ENCODE data around the gene PDCL2.
"Not testable (repeated sequence)": the region's sequence is repeated elsewhere in the genome, so short reads cannot be mapped to it uniquely, and the experiment has no call there.

The PDCL2 gene, protein sequence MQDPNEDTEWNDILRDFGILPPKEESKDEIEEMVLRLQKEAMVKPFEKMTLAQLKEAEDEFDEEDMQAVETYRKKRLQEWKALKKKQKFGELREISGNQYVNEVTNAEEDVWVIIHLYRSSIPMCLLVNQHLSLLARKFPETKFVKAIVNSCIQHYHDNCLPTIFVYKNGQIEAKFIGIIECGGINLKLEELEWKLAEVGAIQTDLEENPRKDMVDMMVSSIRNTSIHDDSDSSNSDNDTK

DNA sequence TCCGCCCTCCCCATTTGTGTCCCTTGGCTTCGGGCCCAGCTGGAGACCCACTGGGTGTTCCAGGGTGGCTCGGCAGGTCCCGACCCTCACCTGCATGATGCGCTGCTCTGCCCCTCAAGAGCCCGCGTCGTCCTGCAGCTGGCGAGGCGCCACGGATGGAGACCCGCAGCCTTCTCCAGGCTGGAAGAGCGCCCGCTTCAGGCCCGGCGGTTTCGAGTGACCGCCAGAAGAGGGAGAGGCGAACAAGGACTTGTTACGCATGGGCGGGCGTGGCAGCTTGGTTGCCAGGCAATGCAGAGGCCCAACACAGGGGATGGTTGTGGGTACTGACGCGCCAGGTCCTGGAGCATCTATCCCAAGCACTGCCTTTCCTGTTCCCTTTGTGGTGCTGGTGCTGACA, at the start of gene PDCL2:
TSS of gene PDCL2 (minus strand) at position 232 of the 400 bp plus-strand sequence. CDS start at position 96, 136 bp downstream.
- no peak for DNase-seq
- in situ Hi-C loops (cut with HindIII; ENCODE audit: low pct_ligation_motif_present, low pct_unique_long_range_greater_than_20kb, low sequenced_read_pairs): no loop called here

DNA sequence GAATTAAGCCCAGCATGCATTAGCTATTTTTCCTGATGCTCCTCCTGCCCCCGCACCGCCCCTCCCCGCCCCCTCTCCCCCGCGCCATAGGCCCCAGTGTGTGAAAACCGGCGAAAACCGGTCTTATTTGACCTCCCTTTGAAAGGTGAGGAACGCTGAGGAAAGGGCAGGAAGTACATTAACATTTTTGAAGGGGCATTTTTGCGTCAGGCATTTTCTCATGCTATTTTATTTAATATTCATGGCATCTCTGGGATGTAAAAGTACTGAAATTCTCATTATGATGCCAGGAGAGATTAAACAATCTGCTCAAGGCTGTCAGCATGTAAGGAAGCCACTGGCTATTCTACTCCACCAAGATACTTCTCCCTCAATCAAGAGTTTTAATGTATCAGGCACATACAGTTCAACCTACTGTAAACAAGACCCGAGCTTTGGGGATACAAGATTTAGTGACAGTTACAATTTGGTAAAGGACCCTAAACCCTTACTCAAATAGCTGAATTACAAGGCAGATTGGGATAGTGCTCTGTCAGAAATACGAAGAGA, 45.3 kb upstream of the PDCL2 start:
- DNase-seq: no peak
- in situ Hi-C loops (cut with HindIII; ENCODE audit: low pct_ligation_motif_present, low pct_unique_long_range_greater_than_20kb, low sequenced_read_pairs): no loop called here

DNA sequence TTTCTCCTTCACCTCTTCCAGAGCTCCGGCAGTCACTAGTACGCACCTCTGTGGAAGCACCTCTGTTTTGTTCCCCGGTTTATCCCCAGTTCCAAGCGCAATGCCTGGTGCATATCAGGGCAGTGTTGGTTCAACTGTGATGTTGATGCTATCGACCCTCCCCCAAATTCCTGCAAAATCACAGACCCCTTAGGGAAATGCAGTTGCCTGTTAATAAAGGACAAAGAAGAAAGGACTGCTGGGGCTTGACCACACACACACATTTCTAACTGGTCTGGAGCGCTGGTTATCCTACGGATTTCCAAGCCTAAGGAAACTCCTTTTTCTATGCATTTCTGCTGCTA, 44.6 kb upstream of the PDCL2 start:
- no peak for DNase-seq
- in situ Hi-C loops (cut with HindIII; ENCODE audit: low pct_ligation_motif_present, low pct_unique_long_range_greater_than_20kb, low sequenced_read_pairs): no loop called here

DNA sequence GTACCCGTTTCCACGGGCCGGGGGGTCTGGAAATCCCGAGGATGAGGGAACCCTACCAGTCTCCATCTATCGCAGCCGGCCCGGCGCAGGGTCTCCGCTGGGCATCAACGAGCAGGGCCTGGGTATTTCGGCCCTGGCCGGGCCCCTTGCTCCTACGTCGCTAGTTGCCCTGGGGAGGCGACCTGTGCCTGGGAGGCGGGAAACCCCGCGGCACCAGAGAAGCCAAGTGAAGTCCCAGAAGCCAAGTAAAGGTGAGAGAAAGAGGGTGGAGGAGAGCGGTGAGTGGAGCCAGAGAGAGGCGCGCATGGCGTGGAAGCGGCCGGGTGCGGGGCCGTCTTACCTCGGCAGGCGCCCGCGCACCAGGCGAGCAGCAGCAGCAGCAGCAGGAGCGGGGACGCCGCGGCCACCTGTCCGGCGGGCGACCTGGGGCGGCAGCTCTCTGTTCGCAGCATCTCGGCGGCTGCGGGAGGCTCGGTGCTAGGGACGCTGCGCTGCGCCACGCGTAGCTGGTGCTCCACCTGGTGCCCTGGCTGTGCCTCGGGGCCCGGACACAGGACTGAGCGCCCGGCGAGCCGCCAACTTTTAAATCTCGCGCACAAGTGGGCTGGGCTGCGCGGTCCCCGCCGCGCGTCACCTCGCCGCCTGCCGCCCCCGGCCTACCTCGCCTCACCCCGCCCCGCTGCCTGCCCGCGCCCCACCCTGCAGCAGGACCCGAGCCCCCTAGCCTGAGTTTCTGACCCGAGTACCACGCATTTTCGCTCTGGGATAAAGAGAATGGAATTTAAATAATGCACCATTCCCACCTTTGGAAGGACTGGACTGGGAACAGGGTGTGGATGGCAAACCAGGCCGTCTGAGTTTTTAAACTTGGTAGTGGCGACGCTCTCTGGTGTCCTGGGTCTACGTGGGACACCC, 44.0 kb upstream of the PDCL2 start, which contains the start of gene NMU:
TSS of gene NMU (minus strand) at position 558 of the 915 bp plus-strand sequence. CDS start at position 452, 106 bp downstream.
- peak; percentile 52 for DNase-seq
- in situ Hi-C loops (cut with HindIII; ENCODE audit: low pct_ligation_motif_present, low pct_unique_long_range_greater_than_20kb, low sequenced_read_pairs): no loop called here

DNA sequence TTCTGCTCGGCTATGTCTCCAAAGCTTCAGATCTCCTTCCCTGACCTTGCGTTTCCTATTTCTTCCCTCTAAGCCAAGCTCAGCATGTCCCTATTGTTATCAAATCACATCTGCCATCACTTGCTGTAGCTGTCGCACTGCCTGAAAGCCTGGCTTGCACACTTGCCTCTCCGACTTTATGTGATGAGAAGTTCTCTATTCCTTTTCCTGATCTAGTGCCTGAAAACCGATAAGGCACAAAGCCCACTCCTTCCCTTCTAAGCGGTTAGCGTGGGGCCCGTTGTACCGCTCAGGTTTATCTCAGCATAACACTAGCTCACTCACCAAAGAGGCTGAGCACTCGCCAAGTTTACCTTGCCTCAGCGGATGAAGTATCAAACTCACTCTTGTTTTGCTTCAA, 43.2 kb upstream of the PDCL2 start:
- in situ Hi-C loops (cut with HindIII; ENCODE audit: low pct_ligation_motif_present, low pct_unique_long_range_greater_than_20kb, low sequenced_read_pairs): no loop called here

DNA sequence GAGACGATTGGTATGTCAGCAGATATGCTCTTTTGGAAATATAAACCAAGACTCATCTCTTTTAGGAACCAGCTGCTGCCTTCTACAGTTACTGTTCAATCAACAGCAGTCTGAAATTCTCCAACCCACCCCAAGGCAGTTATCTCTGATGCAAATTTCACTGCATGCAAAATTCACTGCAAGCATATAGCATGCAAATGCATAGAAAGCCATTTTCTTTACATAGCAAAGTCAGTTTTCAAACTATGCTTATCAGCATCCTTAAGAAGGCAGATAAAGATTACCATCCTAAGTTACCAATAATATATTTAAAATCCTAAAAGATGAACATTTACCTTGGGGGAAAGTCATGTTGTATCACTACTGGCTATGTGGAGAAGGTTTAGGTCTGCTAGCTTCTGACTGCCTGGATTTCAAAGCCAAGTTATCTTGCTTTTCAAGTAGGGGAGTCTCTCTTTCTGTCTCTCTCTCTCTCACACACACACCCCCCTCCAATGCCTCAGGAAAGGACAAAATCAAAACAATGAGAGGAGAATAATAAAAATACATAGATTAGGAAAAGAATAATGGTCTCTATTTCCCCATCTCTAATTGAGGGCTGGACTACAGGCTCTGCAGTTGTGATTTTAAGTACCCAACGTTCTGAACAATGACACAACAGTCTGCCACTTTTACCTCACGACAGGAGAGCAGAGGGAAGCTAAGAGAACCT, 42.5 kb upstream of the PDCL2 start:
- no peak for DNase-seq
- in situ Hi-C loops (cut with HindIII; ENCODE audit: low pct_ligation_motif_present, low pct_unique_long_range_greater_than_20kb, low sequenced_read_pairs): no loop called here

More for the DNA sequence above, 43.2 kb upstream of the PDCL2 start:
- DNase-seq: no peak

DNA sequence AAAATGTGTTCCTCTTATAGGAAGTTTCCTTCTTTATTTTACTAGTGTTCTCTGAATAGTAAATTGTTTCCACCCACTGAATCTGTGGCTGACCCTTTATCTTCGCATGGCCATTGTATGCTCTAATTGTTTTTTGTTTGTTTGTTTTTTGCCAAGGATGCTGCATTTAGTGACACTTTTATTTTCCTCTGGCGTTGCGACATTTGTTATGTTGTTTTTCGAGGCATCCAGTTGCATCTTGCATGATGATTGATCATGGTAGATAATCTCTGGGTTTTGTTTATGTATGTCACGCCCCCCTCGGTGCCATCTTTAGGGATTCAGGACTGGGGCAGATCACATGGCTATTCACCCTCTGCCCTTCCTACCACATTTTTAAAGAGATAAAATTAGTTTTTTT, 41.9 kb upstream of the PDCL2 start:
- in situ Hi-C loops (cut with HindIII; ENCODE audit: low pct_ligation_motif_present, low pct_unique_long_range_greater_than_20kb, low sequenced_read_pairs): no loop called here
- DNase-seq: no peak

DNA sequence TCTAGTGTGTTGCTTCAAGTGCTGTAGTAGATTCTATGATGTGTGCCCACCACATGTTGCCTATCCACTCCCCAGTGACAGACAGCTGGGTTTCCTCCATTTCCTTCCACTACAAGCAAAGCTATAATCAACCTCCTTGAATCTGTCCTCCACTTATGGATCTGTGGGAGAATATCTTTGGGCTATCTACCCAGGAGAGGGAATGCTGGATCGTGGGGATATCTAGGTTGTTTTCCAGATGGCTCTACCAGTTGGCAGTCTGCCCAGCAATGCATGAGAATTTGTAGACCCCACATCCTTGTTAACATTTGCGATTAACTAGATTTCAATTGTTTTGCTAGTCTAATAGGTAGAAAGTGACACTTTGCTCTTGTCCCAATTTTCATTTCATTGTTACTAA, 33.8 kb upstream of the PDCL2 start:
- no peak for DNase-seq
- in situ Hi-C loops (cut with HindIII; ENCODE audit: low pct_ligation_motif_present, low pct_unique_long_range_greater_than_20kb, low sequenced_read_pairs): no loop called here

DNA sequence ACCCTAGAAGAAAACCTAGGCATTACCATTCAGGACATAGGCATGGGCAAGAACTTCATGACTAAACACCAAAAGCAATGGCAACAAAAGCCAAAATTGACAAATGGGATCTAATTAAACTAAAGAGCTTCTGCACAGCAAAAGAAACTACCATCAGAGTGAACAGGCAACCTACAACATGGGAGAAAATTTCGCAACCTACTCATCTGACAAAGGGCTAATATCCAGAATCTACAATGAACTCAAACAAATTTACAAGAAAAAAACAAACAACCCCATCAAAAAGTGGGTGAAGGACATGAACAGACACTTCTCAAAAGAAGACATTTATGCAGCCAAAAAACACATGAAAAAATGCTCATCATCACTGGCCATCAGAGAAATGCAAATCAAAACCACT, 32.0 kb upstream of the PDCL2 start:
- in situ Hi-C loops (cut with HindIII; ENCODE audit: low pct_ligation_motif_present, low pct_unique_long_range_greater_than_20kb, low sequenced_read_pairs); DNase-seq: not testable (repeated sequence)

DNA sequence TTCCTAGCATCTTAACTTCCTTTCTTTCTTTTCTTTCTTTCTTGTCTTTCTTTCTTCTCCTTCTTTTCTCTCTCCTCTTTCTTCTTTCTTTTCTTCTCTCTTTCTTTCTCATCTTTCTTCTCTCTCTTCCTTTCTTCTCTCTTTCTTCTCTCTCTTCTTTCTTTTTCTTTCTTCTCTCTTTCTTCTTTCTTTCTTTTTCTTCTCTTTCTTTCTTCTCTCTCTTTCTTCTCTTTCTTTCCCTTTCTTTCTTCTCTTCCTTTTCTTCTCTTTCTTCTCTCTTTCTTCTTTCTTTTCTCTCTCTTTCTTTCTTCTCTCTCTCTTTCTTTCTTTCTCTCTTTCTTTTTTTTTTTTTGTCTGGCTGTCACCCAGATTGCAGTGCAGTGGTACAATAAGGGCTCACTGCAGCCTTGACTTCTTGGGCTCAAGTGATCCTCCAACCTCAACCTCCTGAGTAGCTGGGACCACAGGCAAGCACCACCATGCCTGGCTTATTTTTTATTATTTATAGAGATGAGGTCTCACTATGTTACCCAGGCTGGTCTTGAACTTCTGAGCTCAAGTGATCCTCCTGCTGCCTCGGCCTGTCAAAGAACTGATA, 26.6 kb upstream of the PDCL2 start:
- in situ Hi-C loops (cut with HindIII; ENCODE audit: low pct_ligation_motif_present, low pct_unique_long_range_greater_than_20kb, low sequenced_read_pairs): no loop called here
- no peak for DNase-seq

DNA sequence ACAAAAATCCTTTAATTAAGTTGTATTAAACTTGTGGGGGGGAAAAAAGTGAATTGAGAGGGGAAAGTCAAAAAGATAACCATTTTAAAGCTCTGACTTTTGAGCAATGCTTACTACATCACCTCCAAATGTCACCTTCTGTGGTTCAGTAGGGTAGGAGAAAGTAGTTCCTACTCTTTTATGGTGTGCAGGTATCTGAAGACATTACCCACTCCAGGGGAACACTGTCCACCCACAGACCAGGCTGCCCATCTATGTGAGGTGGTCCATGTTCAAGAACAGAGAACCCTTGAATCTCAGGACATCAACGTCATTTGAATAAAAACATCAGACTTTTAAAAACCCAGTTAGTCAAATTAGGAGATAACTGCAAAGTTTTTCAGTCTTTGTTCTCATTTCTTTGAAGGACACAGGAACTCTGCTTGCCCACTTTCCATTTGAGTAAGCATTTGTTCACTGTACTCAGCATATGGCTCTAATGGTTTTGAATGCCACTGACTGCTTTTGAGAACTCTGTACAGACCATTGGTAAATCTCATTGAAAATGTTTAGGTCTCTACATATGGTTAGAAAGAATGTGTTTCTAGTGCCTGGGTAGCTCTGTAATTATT, 25.6 kb upstream of the PDCL2 start:
- in situ Hi-C loops (cut with HindIII; ENCODE audit: low pct_ligation_motif_present, low pct_unique_long_range_greater_than_20kb, low sequenced_read_pairs): no loop called here
- DNase-seq: no peak

DNA sequence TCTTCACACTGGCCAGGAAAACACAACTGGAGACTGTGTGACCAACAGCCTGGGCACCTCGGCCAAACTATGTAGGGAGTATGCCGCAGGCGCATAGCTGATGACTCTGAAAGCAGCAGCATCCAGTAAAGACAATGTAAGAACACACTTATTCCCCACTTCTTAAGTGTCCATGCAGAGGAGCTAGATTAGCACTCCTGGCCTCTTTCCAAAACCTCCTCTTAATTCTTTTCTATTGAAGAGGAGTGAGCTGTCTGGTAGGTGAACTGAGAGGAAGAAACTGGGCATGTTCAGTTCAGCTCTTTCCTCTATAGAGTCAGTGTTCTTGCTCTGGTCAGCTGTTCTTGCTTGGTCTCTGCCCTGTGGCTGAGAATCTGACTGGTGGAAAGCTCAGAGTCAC, 23.0 kb upstream of the PDCL2 start:
- no peak for DNase-seq
- in situ Hi-C loops (cut with HindIII; ENCODE audit: low pct_ligation_motif_present, low pct_unique_long_range_greater_than_20kb, low sequenced_read_pairs): no loop called here

DNA sequence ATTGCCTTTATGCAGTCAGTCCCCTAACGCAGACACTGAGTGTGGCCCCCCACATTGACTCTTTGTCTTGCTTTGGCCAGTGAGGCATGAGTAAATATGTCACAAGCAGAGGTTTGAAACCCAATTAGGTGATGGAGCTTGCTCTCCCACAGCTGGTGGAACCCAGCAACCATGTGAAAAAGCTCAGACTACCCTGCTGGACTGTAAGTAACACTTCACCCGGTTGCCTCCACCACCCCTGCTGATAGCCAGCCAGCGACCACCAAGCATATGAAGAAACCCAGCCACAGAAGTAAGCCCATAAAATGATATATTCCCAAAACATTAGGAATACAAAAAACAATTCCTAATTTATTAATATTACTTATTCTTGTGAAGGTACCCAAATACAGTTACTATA, 21.6 kb upstream of the PDCL2 start:
- in situ Hi-C loops (cut with HindIII; ENCODE audit: low pct_ligation_motif_present, low pct_unique_long_range_greater_than_20kb, low sequenced_read_pairs): no loop called here
- DNase-seq: no peak

DNA sequence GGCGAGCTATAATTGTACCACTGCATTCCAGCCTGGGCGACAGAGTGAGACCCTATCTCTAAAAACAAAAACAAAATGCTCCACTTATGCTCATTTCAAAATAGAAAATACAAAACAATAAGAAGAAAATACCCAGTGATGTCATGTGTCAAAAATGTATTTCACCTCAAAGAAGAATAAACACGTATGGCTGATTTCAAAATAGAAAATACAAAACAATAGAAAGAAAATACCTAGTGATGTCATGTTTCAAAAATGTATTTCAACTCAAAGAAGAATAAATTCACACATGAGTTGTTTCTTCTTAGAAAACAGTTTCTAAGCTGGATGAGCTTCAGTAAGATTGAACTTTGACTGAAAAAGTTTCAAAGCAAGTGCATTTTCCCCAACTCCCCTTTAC, 20.3 kb upstream of the PDCL2 start:
- DNase-seq: no peak
- in situ Hi-C loops (cut with HindIII; ENCODE audit: low pct_ligation_motif_present, low pct_unique_long_range_greater_than_20kb, low sequenced_read_pairs): no loop called here

DNA sequence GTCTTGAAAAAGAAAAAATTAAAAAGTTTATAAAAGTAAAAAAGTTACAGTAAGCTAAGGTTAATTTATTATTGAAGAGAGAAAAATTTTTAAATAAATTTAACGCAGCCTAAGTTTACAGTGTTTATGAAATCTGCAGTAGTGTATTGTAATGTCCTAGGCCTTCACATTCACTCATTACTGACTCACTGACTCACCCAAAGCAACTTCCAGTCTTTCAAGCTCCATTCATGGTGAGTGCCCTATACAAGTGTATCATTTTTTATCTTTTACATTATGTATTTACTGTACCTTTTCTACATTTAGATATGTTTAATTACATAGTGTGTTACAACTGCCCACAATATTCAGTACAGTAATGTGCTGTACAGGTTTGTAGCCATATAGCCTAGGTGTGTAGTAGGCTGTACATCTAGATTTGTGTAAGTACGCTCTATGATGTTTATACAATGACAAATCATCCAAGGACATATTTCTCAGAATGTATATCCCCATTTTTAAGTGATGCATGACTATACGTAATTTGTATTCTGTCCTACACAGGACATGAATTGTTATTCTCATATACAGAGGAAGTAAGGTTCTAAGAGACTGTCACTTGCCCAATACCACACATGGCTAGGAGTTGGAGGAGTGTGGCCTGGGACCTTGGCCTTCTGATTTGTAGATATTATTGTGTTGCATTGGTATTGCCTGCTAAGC, 19.5 kb upstream of the PDCL2 start:
- DNase-seq: no peak
- in situ Hi-C loops (cut with HindIII; ENCODE audit: low pct_ligation_motif_present, low pct_unique_long_range_greater_than_20kb, low sequenced_read_pairs): no loop called here

DNA sequence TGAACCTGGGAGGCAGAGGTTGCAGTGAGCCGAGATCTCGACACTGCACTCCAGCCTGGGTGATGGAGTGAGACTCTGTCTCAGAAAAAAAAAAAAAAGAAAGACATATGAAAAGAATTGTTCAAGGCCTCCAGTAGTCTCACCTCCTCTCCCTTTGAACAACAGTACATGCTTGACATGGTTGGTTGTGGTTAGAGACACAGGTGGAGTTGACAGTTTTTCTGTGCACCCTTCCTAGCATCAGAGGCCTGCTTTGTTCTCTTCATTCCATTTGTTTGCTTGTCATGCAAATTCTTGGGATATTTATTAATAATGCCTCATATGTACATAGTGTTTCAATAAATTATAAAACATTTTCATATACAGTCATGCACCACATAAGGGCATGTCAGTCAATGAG, 18.3 kb upstream of the PDCL2 start:
- DNase-seq: no peak
- in situ Hi-C loops (cut with HindIII; ENCODE audit: low pct_ligation_motif_present, low pct_unique_long_range_greater_than_20kb, low sequenced_read_pairs): no loop called here

DNA sequence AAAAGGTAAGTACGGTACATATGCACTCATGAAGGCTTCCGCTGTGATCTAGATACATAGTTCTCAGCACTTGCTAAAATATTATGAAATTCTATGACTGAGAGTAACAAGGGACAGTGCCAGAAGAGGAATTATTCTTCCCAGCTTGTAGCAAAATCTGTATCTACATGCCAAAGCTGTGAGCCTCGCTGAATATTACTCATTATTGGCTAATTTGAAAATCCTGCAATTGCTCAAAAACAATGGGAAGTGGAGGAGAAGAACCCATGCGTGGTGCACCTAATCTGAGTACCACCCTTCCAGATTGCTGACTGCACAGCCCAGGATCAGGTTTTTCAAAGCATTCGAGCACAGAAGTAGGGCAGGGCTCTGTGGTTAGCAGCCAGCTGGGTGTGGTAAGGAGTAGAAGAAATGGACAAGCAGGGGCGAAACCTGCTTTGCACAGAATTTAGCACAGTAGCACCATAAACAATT, 17.4 kb upstream of the PDCL2 start:
- no peak for DNase-seq
- in situ Hi-C loops (cut with HindIII; ENCODE audit: low pct_ligation_motif_present, low pct_unique_long_range_greater_than_20kb, low sequenced_read_pairs): no loop called here

DNA sequence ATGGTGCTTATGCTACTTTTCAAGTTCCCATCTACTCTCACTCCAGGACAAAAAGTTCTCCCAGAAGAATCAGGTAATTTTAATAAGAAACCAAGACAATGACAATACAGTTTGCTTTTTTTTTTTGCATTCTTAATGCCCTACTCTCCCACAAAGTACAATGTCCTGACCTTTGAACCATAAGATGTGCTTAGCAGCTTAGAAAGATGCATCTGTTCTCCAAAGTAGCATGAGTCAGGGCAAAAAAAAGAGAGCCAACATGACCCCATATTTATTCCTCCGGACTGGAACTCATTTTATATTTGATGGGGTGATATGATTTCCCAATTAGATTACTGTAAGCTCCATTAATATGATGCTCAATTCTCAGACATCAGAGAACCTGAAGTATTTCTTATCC, 16.5 kb upstream of the PDCL2 start:
- DNase-seq: no peak
- in situ Hi-C loops (cut with HindIII; ENCODE audit: low pct_ligation_motif_present, low pct_unique_long_range_greater_than_20kb, low sequenced_read_pairs): no loop called here

Data from ACHN (cell line).